Measurements from ENCODE around the gene CLDN12.

Gene CLDN12

DNA sequence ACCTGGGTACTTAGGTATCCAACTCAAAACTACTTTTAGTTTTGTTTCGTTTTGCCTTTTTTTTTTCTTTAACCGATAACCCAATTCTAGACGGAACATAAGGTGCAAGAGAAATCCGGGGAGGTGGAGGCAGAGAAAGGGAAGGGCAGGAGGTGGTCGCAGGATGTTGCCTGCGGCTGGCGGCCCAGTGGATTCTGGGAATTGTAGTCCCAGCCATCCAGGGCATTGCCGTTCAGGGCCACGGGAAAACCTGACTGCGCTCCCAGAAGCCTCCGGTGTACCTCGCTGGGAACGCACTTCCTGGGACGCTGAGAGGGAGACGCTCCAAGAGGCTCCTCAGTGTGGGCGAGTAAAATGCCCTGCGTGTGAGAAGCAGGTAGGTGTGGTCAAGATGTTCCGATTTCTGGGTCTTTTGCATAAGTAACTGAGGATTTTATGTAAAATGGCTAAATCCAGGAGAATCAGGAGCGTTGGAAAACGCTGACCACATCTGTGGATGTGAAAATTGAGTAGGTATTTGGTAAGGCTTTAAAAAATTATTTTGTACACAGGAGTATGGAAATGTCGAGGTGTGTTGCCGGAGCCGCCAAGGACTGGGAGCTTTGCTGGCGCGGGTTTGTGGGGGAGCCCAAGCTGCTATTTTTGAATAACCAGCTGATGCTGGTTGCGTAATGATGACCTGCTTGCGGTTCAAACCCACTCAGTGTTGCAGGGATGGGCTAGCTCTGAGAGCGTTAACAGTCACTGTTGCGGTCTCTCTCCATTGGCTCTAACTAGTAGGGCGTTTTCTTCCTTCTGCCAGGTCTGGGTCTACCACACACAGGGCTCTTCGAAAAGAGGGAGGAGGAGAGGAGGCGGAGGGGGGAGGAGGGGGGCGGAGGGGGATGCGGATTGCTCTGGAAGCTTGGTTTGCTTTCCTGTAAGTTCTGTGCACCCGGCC is at the start of gene CLDN12:
Gene CLDN12, plus strand, starts transcription at position 288 of the 940 bp plus-strand sequence. CDS start 9,216 bp downstream, outside the sequence.
- peak; percentile 92 for DNase-seq

GRCh38 chr7:90383422-90383821 is 19.8 kb upstream of the CLDN12 start:
- no peak for DNase-seq

- no peak for DNase-seq
Measured at GRCh38 chr7:90383861-90384260, 19.4 kb upstream of the CLDN12 start.

GRCh38 chr7:90384433-90384832 is 18.8 kb upstream of the CLDN12 start:
- no peak for DNase-seq

GRCh38 chr7:90387470-90388240 is 15.6 kb upstream of the CLDN12 start:
- no peak for DNase-seq

- DNase-seq: no peak
Measured at GRCh38 chr7:90390926-90391325, 12.3 kb upstream of the CLDN12 start.

DNA sequence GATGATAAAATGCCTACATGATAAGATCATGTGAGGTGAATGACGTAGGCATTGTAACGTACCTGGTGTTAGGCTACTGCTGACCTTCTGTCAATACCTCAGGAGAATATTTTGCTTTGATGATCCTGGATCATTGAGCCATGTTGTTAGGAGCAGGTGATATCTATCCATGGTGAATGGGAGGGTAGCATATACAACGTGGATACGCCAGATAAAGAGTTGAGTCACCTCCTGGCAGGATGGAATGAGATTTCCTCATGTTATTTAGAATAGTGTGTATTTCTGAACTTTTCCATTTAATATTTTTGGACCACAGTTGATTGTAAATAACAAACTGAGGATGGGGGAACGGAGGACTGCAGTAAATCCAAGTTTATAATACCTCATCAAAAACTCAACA is 11.8 kb upstream of the CLDN12 start:
- no peak for DNase-seq

DNA sequence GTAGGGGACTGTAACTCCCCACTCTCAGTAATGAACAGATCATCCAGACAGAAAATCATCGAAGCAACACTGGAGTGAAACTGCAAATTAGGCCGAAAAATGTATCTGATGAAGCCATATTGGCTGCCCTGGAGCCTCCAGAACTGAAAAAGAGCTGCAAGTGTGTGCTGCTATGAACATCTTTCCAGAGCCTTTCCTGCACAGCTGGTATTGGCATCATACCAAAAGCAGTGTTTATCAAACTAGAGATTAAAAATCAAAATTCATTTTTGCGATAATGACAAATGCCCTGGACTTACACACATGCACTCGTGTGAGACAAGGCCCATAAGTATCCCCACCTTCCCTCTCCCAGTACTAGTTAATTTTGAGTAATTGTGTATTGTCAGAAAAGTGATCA is 6.8 kb upstream of the CLDN12 start:
- no peak for DNase-seq

DNA sequence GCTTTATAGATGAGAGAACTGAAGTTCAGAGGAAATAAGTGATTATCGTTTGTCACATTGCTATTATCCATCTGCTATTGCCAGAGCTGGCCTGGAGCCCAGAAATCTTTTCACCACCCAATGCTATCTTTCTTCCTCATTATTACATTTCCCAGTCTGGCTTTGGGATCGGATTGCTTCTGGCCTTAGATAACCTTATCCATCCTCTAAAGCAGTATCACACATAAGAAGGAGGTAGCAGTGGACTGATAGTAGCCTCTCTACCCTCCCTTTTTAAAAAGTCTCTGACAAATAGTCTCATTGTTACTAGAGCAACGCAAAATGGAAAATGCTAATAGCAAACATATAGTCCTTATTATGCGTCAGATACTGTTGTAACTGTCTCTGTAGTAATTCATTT is 1.3 kb upstream of the CLDN12 start:
- DNase-seq: peak; percentile 84

DNA sequence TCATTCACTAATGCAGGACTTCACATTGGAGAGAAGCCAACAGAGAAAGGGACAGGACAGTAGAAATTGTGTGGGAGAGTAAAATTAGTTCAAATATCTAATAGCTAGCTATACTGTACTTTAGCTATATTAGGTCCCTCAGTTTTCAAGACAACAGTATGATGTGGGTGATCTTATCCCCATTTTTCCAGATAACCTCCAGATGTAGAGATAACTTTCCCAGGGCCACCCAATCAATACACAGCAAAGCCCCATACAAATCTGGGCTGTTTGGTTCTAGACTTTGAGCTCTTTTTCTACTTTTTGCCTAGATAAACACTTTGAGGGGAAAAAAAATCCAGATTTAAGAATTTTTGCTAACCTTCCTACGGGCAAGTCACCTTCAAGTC is 482 bp upstream of the CLDN12 start:
- DNase-seq: no peak

DNA sequence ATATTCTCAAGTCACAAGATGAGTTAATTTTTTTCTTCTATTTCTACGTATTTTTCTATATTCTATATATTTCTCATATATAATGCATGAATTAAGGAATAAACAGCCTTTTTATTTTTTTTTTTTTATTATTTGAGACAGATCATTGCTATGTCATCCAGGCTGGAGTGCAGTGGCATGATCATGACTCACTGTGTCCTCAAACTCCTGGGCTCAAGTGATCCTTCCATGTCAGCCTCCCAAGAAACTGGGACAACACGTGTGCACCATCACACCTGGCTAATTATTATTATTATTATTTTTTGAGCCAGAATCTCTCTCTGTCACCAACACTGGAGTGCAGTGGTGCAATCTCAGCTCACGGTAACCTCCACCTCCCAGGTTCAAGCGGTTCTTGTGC is 1.5 kb downstream of the CLDN12 start:
- DNase-seq: no peak

DNA sequence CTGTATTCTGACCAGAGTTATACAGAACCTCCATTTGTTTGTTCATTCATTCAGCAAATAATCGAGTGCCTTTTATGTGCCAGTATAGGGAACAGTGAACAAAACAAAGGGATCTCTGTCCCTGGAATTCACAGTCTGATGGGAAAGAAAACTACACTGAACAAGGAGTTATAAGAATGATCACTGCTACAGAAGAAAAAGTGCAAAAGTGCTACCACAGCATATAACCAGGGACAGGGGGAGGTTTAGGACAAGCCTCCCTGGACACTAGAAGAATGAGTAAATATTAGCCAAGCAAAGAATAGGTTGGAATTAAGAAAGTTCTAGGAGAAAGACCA is 4.2 kb downstream of the CLDN12 start:
- no peak for DNase-seq

DNA sequence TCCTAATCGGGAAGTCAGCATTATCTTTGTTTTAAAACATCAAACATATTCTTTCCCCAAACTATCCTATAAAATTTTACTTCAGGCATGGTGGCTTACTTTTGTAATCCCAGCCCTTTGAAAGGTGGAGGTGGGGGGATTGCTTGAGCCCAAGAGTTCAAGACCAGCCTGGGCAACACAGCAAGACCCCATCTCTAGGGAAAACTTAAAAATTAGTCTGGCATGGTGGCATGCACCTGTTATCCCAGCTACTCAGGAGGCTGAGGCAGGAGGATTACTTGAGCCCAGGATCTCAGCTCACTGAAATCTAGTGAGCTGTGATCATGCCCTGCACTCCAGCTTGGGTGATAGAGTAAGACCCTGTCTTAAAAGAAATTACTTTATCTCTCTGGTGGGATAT is 4.9 kb downstream of the CLDN12 start:
- no peak for DNase-seq

- no peak for DNase-seq
Measured at GRCh38 chr7:90409667-90410066, 6.4 kb downstream of the CLDN12 start.

- DNase-seq: peak; percentile 92
Measured at GRCh38 chr7:90411510-90411909, 8.2 kb downstream of the CLDN12 start.

- peak; percentile 33 for DNase-seq
Measured at GRCh38 chr7:90412458-90413184, 9.4 kb downstream of the CLDN12 start.

- DNase-seq: no peak
Measured at GRCh38 chr7:90413185-90413528, 9.9 kb downstream of the CLDN12 start.

DNA sequence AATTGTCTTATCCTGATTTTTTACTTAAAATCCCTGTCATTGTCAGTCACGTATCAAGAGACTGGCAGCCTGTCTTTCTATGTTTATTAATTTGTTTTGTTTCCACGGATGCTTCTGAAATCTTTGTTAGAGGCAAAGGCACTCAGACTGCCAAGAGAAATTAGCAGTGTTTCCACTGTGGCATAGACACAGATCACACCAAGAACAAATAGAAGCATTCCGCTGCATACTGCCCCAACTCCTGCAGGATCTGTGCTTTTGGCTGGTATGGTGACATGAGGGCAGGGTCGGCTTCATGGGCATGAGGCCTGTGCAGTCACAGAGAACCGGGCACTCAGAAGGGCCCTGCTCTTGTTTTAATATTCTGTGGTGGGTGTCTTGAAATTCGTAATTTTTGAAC is 18.4 kb downstream of the CLDN12 start:
- no peak for DNase-seq

DNA sequence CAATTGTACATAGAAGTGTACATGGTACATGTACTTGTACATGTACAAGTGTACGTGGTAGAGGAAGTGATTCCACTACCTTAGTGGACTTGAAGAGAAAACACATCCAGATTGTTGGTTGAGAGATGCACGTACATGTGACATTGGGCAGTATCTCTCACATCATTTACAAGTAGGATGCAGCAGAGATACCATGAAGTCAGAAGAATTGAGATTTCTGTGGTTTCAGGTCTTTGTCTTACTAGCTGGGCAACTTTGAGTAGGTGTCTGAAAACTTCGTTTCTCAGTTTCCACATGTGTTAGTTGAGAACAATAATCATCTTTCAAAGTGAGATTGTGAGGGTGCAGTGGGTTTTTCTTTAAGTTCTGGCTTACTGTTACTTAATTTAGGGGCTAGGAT is 21.5 kb downstream of the CLDN12 start:
- no peak for DNase-seq

DNA sequence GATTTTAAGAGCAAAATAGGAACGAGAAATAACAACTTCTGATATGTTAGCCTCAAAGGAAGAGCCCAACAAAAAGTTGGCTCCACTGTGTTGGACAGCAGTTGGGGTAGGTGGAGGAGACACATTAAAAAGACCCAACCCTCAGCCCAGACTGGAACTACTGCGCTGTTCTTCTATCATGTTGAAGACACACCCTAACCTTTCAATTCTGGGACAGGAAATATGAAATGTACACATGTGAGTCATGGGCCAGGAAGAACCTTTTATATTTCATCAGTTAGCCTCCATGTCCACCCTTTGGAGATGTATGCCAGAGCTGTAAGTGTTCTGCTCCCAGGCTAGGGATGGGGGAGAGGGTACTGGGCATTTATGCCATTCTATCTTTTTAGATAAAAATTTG is 22.1 kb downstream of the CLDN12 start:
- DNase-seq: no peak

DNA sequence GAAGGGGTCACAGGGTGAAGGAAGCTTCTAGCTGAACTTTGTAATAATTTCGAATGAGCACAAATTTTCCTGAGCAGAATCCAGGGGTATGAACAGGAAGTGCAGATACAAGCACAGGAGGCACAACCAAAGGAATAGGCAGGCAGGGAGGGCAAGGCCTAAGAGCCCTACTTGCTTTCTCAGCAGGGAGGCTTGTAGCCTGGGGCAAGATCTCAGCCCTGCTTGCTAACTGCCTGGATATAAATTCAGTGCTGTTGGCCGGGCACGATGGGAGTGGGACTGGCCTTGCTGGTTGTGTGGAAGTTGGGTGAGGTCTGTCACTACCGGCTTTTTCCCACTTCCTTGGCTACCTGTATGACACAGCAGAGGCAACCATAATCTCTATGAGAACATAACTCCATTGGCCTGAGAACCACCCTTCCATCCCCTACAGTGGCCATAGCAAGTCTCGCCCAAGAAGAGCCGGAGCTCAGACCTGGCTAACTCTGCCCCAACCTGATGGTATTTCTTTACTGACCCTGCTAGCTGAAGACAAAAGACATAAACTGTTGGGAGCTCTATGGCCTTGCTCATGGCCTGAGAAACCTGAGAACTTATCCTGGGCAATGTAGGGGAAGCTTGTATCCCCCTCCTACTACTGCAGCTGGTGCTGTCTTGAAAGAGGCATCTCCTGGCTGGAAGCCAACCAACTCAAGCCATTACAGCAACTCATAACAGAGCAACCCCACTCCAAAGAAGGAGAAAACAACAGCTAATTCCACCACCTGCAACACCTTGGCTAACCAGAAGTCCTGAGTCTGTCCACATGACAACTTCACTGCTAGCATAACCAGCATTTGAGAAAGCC is 27.6 kb downstream of the CLDN12 start:
- no peak for DNase-seq

DNA sequence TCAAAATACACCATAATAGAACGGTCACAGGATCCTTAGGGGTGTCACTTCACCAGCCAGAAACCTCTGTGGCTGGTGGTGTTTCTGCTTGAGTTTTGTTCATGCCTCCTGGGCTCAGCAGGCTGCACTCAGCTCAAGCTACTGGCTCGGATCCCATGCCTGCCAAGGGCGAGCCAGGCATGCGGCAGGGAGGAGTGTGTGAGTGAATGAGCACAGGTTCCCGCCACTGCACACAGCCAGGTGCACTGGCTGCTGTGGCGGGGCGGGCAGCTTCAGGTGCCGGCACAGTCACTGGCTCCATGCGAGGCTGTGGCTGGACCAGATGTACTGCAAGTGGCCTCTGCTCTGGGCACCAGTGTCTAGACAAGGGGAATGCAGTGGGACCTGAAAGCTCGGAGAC is 29.5 kb downstream of the CLDN12 start:
- no peak for DNase-seq

DNA sequence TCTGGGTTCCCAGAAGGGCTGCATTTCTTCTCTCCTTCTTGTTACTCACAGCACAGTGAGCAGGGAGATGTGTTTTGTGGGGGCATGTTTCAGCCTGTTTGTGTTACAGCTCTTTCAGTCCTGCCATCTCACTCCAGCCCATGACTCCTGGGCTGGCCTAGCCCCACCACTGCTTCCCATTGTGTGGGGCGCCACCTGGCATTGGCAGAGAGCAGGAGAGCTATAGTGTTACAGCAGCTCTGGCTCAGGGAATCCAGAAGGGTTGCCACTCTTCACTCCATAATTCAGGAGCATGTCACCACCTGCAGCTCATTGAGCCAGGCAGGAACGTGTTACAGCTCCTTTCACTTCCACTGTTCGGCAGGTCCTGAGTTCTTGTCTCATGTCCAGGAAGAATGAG is 30.0 kb downstream of the CLDN12 start:
- no peak for DNase-seq

All from NCI-H2029 treated with DMSO at 0.1 percent for 48 hours (cell line).